WI38 (cell line): Measurements from ENCODE around the gene NRM.
"Not testable (repeated sequence)": the region's sequence is repeated elsewhere in the genome, so short reads cannot be mapped to it uniquely, and the experiment has no call there.

Source experiments
- H3K4me3 ChIP-seq: 2 replicates; pipeline ENCODE4 v1.5.1; 2011; ENCODE audit warnings: low read depth, mild to moderate bottlenecking, control low read depth, low read length
- TF ChIP-seq, protein P1 (sequence below): IDR thresholded peaks from 2 replicates; pipeline ENCODE4 v1.5.1; 2012; ENCODE audit warnings: low read depth, mild to moderate bottlenecking, control low read depth, low read length

Gene NRM

DNA sequence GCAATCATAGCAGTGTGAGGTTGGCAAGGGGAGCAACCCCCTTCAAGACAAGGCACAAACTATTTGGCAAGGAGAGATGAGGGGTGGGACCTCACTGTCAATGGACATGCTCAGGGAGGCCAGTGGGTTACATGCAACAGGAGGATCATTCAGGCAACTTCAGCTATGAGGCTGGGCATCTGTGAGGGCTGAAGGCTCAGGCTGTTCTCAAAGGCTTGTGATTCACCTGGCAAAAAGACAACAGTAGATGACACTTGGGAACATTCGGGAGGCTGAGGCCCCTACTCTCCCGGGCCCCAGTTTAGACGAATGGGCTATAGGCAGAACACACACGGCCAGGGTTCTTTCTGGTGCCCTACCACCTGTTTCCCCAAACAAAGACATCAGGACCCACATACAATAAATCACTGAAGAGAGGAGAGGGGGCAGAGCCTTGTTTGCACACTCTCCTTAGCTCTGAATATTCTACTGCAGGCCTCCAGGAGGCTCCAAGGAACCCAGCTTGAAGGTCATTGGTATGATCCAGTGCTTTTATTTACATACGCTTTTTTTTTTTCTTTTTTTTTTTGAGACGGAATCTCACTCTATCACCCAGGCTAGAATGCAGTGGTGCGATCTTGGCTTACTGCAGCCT is 37.3 kb upstream of the NRM start:
- TF ChIP-seq, protein P1, sequence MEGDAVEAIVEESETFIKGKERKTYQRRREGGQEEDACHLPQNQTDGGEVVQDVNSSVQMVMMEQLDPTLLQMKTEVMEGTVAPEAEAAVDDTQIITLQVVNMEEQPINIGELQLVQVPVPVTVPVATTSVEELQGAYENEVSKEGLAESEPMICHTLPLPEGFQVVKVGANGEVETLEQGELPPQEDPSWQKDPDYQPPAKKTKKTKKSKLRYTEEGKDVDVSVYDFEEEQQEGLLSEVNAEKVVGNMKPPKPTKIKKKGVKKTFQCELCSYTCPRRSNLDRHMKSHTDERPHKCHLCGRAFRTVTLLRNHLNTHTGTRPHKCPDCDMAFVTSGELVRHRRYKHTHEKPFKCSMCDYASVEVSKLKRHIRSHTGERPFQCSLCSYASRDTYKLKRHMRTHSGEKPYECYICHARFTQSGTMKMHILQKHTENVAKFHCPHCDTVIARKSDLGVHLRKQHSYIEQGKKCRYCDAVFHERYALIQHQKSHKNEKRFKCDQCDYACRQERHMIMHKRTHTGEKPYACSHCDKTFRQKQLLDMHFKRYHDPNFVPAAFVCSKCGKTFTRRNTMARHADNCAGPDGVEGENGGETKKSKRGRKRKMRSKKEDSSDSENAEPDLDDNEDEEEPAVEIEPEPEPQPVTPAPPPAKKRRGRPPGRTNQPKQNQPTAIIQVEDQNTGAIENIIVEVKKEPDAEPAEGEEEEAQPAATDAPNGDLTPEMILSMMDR: peak; percentile 31
- no peak overlapping the region for H3K4me3 ChIP-seq

DNA sequence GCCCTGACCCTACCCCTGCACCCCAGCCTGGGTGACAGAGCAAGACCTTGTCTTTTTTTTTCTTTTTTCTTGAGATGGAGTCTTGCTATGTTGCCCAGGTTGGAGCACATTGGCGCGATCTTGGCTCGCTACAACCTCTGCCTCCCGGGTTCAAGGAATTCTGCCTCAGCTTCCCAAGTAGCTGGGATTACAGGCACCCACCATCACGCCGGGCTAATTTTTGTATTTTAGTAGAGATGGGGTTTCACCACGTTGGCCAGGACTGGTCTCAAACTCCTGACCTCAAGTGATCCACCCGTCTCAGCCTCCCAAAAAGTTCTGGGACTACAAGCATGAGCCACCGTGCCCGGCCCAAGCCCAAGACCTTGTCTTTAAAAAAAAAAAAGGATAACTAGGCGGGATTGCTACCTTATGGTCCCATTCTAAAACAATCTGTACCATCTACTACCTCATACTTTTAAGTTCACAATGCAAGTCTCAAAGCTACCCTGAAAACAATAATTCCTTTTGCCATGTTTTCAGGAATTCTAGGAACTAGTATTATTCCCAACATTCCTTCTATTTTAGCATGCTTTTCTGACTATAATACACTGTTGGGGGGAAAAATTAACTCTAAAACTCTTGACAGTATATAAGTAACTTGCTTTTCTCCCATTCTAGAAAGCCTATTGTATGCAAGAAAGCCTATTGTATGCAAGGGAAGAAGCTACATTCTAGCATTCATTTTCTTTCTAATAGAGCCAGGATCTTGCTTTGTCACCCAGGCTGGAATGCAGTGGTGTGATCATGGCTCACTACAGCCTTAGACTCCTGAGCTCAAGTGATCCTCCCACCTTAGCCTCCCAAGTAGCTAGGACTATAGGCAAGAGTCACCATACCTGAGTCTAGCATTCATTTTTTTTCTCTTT is 36.0 kb upstream of the NRM start:
- TF ChIP-seq, protein P1: no peak
- no peak overlapping the region for H3K4me3 ChIP-seq

DNA sequence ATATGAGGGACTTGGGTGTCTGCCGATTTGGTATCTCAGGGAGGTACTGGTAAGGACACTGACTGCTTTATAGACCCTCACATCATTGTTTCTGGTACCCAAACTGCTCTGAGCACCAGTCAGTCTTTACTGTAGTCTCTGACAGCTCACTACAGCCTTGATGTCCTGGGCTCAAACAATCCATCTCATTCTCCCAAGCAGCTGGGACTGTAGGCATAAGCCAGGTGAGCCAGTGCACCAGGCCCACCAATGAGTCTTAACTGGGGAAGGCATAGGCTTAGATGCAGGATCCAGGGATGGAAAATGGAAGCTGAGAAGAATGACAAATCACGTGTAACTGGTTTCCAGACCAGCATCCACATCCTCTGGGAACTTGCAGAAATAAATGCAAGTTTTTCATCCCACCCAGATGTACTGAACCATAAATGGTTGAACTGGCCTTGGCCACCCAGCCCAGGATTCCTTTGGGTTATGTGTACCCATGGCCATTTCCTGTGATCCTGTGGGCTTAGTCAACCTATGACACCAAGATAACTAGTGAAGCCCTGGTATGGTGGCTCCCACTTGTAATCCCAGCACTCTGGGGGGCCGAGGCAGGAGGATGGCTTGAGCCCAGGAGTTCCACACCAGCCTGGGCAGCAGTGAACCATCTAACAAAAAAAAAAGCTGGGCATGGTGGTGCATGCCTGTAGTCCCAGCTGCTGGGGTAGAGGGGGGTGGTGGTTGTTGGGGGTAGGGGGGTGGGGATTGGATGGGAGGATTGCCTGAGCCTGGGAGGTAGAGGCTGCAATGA is 35.1 kb upstream of the NRM start:
- no peak overlapping the region for H3K4me3 ChIP-seq
- TF ChIP-seq, protein P1: no peak

DNA sequence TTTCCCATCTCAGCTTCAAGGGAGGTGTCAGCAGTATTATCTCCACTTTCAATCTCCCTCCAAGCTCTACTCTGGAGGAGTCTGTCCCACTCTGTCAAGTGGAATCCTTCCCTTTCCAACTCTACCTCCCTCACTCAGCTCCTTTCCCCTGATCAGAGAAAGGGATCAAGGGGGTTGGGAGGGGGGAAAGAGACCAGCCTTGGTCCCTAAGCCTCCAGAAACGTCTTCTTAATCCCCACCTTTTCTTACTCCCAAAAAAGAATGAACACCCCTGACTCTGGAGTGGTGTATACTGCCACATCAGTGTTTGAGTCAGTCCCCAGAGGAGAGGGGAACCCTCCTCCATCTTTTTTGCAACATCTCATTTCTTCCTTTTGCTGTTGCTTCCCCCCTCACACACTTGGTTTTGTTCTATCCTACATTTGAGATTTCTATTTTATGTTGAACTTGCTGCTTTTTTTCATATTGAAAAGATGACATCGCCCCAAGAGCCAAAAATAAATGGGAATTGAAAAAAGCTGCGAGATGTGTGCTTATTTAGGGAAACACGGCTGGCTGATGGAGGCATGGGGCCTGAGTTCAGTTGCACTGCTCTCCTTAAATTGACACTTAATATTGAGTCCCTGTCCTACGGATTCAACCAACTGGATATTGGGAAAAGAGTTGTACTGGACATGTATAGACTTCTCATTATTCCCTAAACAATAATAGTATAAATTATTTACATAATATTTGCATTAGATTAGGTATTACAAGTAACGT is 34.3 kb upstream of the NRM start:
- no peak overlapping the region for H3K4me3 ChIP-seq

DNA sequence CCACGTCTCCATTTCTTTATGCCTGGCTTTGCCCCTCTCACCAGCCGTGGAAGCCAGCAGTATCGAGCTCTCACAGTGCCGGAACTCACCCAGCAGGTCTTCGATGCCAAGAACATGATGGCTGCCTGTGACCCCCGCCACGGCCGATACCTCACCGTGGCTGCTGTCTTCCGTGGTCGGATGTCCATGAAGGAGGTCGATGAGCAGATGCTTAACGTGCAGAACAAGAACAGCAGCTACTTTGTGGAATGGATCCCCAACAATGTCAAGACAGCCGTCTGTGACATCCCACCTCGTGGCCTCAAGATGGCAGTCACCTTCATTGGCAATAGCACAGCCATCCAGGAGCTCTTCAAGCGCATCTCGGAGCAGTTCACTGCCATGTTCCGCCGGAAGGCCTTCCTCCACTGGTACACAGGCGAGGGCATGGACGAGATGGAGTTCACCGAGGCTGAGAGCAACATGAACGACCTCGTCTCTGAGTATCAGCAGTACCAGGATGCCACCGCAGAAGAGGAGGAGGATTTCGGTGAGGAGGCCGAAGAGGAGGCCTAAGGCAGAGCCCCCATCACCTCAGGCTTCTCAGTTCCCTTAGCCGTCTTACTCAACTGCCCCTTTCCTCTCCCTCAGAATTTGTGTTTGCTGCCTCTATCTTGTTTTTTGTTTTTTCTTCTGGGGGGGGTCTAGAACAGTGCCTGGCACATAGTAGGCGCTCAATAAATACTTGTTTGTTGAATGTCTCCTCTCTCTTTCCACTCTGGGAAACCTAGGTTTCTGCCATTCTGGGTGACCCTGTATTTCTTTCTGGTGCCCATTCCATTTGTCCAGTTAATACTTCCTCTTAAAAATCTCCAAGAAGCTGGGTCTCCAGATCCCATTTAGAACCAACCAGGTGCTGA is 33.3 kb upstream of the NRM start:
- not testable (repeated sequence) for H3K4me3 ChIP-seq

More for the DNA sequence above, 34.3 kb upstream of the NRM start:
- TF ChIP-seq, protein P1: no peak

DNA sequence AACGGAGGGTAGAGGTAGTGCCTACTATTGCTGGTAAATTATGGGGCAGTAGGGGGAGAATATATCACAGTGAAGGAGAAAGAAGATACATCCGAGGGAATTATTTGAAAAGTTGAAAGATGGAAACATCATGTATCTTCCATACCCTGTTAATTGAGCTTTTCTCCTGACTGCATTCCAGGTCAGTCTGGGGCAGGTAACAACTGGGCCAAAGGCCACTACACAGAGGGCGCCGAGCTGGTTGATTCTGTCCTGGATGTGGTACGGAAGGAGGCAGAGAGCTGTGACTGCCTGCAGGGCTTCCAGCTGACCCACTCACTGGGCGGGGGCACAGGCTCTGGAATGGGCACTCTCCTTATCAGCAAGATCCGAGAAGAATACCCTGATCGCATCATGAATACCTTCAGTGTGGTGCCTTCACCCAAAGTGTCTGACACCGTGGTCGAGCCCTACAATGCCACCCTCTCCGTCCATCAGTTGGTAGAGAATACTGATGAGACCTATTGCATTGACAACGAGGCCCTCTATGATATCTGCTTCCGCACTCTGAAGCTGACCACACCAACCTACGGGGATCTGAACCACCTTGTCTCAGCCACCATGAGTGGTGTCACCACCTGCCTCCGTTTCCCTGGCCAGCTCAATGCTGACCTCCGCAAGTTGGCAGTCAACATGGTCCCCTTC is 32.5 kb upstream of the NRM start:
- peak overlapping the region; percentile 92 for H3K4me3 ChIP-seq
